ENCODE data around the gene PBRM1. TPM values are rescaled to one million over a fixed set of nuclear protein-coding genes. Genes with fewer than 3 reads are reported as not detected.
A peak's percentile ranks its signal among the peaks of the same experiment; 100 is the strongest.

Gene PBRM1
- total RNA-seq, 1 experiment from 2014 or later = 74.2 TPM

DNA sequence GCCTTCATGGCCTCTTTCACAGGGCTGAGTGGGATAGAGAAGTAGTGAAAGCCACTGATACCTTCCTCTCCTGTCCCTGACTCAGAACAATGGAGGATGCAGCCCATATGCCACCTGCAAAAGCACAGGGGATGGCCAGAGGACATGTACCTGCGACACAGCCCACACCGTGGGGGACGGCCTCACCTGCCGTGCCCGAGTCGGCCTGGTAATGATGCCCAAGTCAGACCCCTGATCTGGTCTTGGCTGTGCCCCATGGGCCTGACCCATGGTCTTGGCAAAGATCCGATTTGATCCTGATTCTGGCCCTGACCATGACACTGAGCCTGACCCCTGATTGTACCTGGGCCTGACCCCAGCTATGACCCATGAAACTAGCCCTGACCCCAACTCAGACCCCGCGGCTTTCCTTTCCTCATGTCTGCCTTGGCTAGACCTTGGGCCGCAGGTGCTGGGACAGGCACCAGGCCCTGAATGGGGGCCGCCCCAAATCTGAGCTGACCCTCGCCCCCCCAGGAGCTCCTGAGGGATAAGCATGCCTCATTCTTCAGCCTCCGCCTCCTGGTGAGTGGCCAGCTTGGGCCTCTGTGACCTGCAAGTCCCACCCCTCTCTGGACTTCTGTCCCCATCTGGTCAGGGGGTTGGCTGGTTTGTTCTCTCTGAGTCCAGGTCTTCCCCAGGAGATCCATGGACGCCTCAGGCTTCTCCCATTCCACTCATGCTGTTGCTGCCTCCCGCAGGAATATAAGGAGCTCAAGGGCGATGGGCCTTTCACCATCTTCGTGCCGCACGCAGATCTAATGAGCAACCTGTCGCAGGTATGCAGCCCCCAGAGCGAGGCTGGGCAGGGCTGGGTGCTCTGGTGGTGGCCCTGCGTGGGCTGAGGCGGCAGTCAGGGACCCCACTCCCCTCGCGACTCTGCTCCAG is 167.7 kb downstream of the PBRM1 start:
- H3K9me3 Mint-ChIP-seq = no peaks in the 10 kb centered on the region; a peak in 1 of 5 replicates
- H3K9me3 ChIP-seq (ENCODE audit: control insufficient read depth, low read depth, low read length) = no peaks in the 10 kb centered on the region
- no peaks in the 10 kb centered on the region for H3K79me1 ChIP-seq (ENCODE audit: insufficient read depth, low read depth, low read length, poor library complexity, severe bottlenecking)
- H3K4me1 Mint-ChIP-seq = peaks cover 6 to 7% of the 10 kb centered on the region in 2 experiments; a peak in 3 of 4 replicates
- H2AFZ ChIP-seq (ENCODE audit: low read length) = no peak overlapping the region
- H2BK5ac ChIP-seq (ENCODE audit: insufficient read length, low read length) = no peak overlapping the region
- no peak overlapping the region for H2BK120ac ChIP-seq (ENCODE audit: low read depth, low read length, poor library complexity, severe bottlenecking)
- H2BK20ac ChIP-seq (ENCODE audit: low read depth, low read length, poor library complexity, severe bottlenecking) = no peak overlapping the region
- H3K27me3 Mint-ChIP-seq (ENCODE audit: low read depth) = peaks cover 4% of the 10 kb centered on the region
- H3K23me2 ChIP-seq (ENCODE audit: insufficient read length, low read depth, low read length, poor library complexity, severe bottlenecking) = no peaks in the 10 kb centered on the region
- H4K5ac ChIP-seq (ENCODE audit: insufficient read length, low read depth, low read length) = no peak overlapping the region
- no peaks in the 10 kb centered on the region for H3K27me3 ChIP-seq (ENCODE audit: insufficient read depth, low read length)
- no peak overlapping the region for H3K27ac Mint-ChIP-seq
- no peaks in the 10 kb centered on the region for H3K4me1 ChIP-seq (ENCODE audit: insufficient read depth, low read length)
- H4K8ac ChIP-seq (replicated peaks; ENCODE audit: insufficient read length, low read depth, low read length) = no peak overlapping the region
- H3K9ac ChIP-seq (ENCODE audit: extremely low read depth, insufficient read length, low read length) = no peak overlapping the region
- H3K79me2 ChIP-seq (ENCODE audit: insufficient read depth, low read length) = no peaks in the 10 kb centered on the region
- no CpG with 5 or more reads among the region's 25 CpGs for whole genome bisulfite sequencing (ENCODE audit: extremely low coverage, insufficient read length, low lambda C conversion rate)
- no peak overlapping the region for H3K18ac ChIP-seq (ENCODE audit: insufficient read length, low read depth, low read length)
- H3K4me2 ChIP-seq (ENCODE audit: insufficient read depth, insufficient read length, low read length) = peak overlapping the region; percentile 33
- H4K20me1 ChIP-seq (ENCODE audit: control insufficient read depth, insufficient read depth, insufficient read length) = peaks cover 6% of the 10 kb centered on the region
- peak overlapping the region in 1 of 2 experiments; percentile 43; a peak in 1 of 5 replicates for H3K4me3 Mint-ChIP-seq
- H2BK12ac ChIP-seq (ENCODE audit: insufficient read length, low read depth, low read length) = no peak overlapping the region
- no peak overlapping the region for H3K14ac ChIP-seq (ENCODE audit: insufficient read depth, low read length)
- no peak overlapping the region for H3K56ac ChIP-seq (ENCODE audit: insufficient read length, low read depth, low read length)
- H4K91ac ChIP-seq (ENCODE audit: insufficient read length, low read depth, low read length) = no peak overlapping the region
- no peaks in the 10 kb centered on the region for H3K36me3 Mint-ChIP-seq (ENCODE audit: insufficient read depth in 1 of 3, low read depth in 3 of 3)
- no peak overlapping the region for H3T11ph ChIP-seq (ENCODE audit: low read length)
- no peak overlapping the region for H3K4ac ChIP-seq (ENCODE audit: low read depth, low read length)
- H2AK5ac ChIP-seq (ENCODE audit: insufficient read length, low read length) = no peak overlapping the region
- no peak overlapping the region for H2BK15ac ChIP-seq (ENCODE audit: low read depth, low read length)
- no peak overlapping the region for H3K23ac ChIP-seq (ENCODE audit: insufficient read length, low read depth, low read length)
- TF ChIP-seq, protein P1, sequence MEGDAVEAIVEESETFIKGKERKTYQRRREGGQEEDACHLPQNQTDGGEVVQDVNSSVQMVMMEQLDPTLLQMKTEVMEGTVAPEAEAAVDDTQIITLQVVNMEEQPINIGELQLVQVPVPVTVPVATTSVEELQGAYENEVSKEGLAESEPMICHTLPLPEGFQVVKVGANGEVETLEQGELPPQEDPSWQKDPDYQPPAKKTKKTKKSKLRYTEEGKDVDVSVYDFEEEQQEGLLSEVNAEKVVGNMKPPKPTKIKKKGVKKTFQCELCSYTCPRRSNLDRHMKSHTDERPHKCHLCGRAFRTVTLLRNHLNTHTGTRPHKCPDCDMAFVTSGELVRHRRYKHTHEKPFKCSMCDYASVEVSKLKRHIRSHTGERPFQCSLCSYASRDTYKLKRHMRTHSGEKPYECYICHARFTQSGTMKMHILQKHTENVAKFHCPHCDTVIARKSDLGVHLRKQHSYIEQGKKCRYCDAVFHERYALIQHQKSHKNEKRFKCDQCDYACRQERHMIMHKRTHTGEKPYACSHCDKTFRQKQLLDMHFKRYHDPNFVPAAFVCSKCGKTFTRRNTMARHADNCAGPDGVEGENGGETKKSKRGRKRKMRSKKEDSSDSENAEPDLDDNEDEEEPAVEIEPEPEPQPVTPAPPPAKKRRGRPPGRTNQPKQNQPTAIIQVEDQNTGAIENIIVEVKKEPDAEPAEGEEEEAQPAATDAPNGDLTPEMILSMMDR (conservative IDR thresholded peaks at IDR 0.05) = no peak
- no peak for DNase-seq
- no peak overlapping the region for H3K27ac ChIP-seq (ENCODE audit: insufficient read length, low read depth, low read length)

All from H9 (cell line).